SK-N-SH (cell line): ENCODE measurements around the gene TBC1D13.

Experiments used
- CTCF ChIP-seq: fragments of 200-600 bp; sonication (generic); IDR thresholded peaks from 2 replicates; pipeline ENCODE4 v1.6.1; 2017; ENCODE audit warnings: antibody characterized with exemption, mild to moderate bottlenecking, moderate library complexity
- ELF1 ChIP-seq: IDR thresholded peaks from 2 replicates; pipeline ENCODE4 v1.4.0; 2012
- EP300 ChIP-seq, 2 experiments: IDR thresholded peaks; 2 replicates each; pipeline versions ENCODE4 v1.4.0 to v1.6.1; 2012; ENCODE audit warnings: borderline replicate concordance in 1 of 2, low read depth in 1 of 2, low read length in 1 of 2
- JUND ChIP-seq: IDR thresholded peaks from 2 replicates; pipeline ENCODE4 v1.4.0; 2012
- NFIC ChIP-seq: IDR thresholded peaks from 2 replicates; pipeline ENCODE4 v1.4.0; 2012; ENCODE audit warnings: borderline replicate concordance
- NRF1 ChIP-seq: IDR thresholded peaks from 2 replicates; pipeline ENCODE4 v1.6.1; 2012; ENCODE audit warnings: low read depth, mild to moderate bottlenecking, low read length
- POLR2AphosphoS5 ChIP-seq: IDR thresholded peaks from 2 replicates; pipeline ENCODE4 v1.6.1; 2012; ENCODE audit warnings: low read depth, low read length
- RFX5 ChIP-seq: IDR thresholded peaks from 2 replicates; pipeline ENCODE4 v1.6.1; 2012; ENCODE audit warnings: mild to moderate bottlenecking, improper control_type of control experiment, low read length
- RXRA ChIP-seq: IDR thresholded peaks from 2 replicates; pipeline ENCODE4 v1.4.0; 2012; ENCODE audit warnings: low read depth, mild to moderate bottlenecking, borderline replicate concordance
- TAF1 ChIP-seq: IDR thresholded peaks from 2 replicates; pipeline ENCODE4 v1.6.1; 2012; ENCODE audit warnings: low read depth, mild to moderate bottlenecking, low read length, moderate library complexity, borderline replicate concordance
- YY1 ChIP-seq: IDR thresholded peaks from 2 replicates; pipeline ENCODE4 v1.4.0; 2012; ENCODE audit warnings: low read depth, mild to moderate bottlenecking
- TF ChIP-seq, protein P1 (sequence below): IDR thresholded peaks from 2 replicates; pipeline ENCODE4 v1.6.1; 2012; ENCODE audit warnings: mild to moderate bottlenecking, low read depth, low read length, moderate library complexity
- TF ChIP-seq, protein P2 (sequence below): IDR thresholded peaks from 2 replicates; pipeline ENCODE4; 2012
- TF ChIP-seq, protein P3 (sequence below): IDR thresholded peaks from 2 replicates; pipeline ENCODE4 v1.4.0; 2012; ENCODE audit warnings: low read depth

DNA sequence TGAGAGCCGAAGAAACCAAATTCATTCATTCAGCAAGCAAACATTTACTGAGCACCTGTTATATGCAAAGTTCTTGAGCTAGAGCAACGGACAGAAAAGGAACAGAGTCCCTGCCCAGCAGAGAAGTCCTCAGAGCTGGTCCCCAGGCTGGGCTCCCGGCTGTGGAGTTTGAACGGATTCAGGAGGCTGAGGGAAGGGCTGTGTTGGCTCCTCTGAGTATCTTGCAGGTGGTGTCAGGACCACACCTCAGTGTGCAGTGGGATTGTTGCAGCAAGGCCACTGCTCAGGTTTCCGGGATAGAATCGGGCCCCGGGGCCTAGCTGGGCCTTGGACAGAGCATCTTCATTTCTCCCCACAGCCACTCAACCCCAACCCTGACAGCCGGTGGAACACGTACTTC is 5.1 kb downstream of the TBC1D13 start:
- TF ChIP-seq EP300 (IDR thresholded peaks at IDR 0.05; ENCODE audit: borderline replicate concordance in 1 of 2, low read depth in 1 of 2, low read length in 1 of 2) (no peak), CTCF (no peak), YY1 (no peak), RFX5 (no peak), RXRA (no peak), POLR2AphosphoS5 (no peak), NFIC (no peak), TAF1 (no peak), ELF1 (no peak), JUND (no peak), NRF1 (no peak)
- TF ChIP-seq, protein P1, sequence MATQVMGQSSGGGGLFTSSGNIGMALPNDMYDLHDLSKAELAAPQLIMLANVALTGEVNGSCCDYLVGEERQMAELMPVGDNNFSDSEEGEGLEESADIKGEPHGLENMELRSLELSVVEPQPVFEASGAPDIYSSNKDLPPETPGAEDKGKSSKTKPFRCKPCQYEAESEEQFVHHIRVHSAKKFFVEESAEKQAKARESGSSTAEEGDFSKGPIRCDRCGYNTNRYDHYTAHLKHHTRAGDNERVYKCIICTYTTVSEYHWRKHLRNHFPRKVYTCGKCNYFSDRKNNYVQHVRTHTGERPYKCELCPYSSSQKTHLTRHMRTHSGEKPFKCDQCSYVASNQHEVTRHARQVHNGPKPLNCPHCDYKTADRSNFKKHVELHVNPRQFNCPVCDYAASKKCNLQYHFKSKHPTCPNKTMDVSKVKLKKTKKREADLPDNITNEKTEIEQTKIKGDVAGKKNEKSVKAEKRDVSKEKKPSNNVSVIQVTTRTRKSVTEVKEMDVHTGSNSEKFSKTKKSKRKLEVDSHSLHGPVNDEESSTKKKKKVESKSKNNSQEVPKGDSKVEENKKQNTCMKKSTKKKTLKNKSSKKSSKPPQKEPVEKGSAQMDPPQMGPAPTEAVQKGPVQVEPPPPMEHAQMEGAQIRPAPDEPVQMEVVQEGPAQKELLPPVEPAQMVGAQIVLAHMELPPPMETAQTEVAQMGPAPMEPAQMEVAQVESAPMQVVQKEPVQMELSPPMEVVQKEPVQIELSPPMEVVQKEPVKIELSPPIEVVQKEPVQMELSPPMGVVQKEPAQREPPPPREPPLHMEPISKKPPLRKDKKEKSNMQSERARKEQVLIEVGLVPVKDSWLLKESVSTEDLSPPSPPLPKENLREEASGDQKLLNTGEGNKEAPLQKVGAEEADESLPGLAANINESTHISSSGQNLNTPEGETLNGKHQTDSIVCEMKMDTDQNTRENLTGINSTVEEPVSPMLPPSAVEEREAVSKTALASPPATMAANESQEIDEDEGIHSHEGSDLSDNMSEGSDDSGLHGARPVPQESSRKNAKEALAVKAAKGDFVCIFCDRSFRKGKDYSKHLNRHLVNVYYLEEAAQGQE, result no peak
- TF ChIP-seq, protein P2, sequence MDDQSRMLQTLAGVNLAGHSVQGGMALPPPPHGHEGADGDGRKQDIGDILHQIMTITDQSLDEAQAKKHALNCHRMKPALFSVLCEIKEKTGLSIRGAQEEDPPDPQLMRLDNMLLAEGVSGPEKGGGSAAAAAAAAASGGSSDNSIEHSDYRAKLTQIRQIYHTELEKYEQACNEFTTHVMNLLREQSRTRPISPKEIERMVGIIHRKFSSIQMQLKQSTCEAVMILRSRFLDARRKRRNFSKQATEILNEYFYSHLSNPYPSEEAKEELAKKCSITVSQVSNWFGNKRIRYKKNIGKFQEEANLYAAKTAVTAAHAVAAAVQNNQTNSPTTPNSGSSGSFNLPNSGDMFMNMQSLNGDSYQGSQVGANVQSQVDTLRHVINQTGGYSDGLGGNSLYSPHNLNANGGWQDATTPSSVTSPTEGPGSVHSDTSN, result no peak
- TF ChIP-seq, protein P3, sequence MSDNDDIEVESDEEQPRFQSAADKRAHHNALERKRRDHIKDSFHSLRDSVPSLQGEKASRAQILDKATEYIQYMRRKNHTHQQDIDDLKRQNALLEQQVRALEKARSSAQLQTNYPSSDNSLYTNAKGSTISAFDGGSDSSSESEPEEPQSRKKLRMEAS, result no peak
